HG03066 (cell line): ENCODE measurements around the gene ANKRD44.
"Not testable (repeated sequence)": the region's sequence is repeated elsewhere in the genome, so short reads cannot be mapped to it uniquely, and the experiment has no call there.

ENCODE experiments used
- ATAC-seq: cut with Tn5 transposase; IDR thresholded peaks from one replicate; pipeline ENCODE4 v1.9.1; 2021; ENCODE audit warnings: low read depth; ENCODE audit not compliant: unreplicated experiment

Gene ANKRD44

DNA sequence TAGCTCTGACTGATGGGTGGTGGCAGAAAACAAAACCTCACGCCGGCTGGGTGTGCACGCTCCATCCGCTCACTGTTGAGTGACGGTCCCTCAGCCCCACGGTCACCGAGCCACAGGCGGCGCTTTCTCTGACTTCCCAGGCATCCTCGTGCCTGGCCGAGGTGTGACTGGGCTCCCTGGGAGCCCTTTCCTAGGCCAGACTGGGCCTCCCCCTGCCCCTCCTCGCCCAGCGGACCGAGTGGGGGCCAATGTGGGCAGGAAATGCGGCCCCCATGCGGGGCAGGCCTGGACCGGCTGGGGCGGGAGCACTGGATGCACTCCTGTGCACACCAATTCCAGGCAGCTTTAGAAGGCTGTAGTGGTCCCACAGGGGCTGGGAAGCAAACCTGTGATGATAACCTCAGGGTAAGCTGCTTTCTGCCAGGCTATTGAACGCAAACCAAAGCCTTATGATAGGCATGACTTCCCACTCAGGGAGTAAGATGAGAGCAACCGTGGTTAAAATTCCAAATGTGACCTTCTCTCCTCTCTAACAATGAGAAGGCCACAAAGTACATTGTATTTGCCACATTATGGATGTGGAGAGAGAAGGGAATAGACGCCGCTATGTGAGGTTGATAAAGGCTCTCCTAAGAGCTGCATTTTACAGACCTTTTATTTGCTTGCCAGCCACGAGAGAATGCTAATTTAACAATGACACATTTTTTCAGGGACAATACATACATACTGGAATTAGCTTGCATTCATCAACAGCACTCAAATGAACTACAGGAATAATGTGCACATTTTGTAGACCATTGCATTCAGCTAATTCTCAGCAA, 300.2 kb downstream of the ANKRD44 start:
- no peak for ATAC-seq

DNA sequence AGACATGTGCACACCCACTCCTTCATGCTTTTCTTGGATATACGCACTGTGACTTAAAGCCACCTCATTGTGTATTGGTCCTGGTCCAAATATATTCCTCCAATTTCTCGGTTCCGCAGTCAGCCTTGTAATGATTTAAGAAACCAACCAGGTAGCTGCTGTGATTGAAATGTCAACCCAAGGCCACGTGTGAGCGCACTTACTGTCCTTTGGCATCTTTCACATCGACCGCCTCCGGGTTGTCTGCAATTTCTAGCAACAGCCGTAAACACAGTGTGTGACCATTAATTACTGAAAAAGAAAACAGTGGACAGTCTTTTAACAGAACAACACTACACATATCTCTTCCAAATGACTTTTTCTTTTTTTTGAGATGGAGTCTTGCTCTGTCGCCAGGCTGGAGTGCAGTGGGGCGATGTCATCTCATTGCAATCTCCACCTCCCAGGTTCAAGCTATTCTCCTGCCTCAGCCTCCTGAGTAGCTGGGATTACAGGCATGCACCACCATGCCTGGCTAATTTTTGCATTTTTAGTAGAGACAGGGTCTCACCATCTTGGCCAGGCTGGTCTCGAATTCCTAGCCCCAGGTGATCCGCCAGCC, 301.7 kb downstream of the ANKRD44 start:
- ATAC-seq = not testable (repeated sequence)

DNA sequence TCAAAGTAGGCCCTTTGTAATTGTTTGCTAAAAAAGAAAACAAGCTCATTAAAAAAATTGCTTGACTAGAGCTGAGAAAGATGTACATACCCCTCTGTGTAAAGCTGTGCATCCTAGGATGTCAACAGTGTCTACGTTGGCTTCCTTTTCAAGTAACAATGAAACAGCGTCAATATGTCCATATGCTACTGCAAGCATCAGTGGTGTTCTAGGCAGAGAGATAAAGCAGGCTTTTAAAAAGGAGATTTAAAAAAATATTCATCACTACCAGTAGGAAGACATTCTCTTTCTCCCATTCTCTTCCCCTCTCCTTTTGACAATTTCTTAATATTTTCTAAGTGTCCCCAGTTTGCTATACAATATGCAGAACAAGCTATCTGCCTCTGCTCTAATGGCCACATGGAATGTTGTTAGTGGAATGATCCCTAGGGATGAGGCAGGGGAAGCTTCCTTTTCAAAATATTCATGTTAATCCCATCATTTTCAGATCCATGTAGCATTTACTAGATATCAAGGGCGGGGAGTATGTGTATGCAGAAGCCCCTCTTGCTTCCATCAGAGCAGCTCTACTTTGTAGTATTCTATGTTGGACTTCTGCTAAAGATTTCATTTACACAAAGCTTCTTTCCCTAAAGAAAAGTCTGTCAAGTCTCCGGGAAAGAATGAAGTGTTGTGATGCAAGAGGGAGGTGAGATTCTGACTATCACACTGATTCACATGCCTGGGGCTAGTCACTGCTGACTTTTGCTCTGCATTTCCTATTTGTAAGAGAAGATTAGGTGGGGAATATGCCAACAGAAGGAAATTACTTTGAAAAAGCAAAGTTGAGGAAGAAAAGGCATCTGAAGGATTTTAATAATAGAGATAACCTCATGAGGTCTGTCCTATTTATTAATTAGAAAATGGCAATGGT, 302.6 kb downstream of the ANKRD44 start:
- no peak for ATAC-seq

DNA sequence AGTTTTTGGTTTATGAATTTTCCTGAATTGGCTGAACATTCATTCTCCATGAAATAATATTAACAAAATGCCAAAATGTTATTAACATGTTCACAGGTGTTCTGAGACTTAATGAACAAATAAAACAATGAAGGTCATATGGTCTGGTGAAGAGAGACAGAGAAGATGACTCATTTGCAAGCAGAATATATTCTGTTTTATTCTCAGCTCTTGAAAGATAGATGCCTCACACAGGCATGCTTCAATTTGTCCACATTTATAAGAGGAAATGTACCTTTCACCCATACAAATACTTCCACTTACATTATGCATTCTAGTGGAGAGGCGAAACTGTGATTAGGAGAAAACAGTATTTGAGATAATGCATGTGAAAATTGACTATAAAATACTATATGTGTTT, 308.7 kb downstream of the ANKRD44 start:
- ATAC-seq = no peak

DNA sequence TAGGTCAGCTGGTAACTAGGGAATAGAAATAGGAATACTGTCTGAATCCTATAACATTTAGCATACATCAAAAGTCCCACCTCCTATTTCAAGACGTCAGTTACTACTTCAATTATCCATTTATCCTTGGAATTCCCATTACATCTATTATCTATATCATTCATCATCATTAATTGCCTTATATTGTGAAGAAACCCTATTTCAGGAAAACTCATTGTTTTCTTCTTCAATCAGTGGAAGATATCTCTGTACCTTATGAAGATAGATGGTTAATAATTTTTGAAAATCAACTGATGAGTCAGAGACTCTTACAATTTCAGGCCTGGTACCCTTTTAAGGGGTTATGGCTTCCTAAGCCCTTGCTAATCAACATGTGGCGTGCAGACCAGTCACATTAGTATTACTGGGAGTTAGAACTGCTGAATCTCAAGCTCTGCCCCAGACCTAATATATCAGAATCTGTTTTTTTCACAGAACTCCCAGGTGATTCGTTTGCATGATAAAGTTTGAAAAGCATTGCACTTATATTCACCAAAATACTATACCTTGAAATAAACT, 314.7 kb downstream of the ANKRD44 start:
- ATAC-seq = no peak

DNA sequence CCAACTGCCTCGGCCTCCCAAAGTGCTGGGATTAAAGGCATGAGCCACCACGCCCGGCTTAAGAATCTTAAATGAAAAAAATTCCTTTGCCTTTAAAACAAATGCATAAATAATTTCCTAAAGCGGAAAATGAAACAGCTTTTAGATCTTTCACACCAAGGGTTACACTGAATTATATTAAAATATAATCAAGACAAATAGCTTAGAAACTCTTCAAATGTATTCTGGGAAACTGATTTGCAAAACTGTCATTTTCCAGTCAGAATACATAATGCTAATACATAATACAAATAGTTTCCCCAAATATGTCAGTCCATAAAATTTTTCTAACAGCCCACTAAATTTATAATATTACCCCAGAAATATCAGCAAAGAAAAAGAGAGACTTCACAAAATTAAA, 315.8 kb downstream of the ANKRD44 start:
- no peak for ATAC-seq

DNA sequence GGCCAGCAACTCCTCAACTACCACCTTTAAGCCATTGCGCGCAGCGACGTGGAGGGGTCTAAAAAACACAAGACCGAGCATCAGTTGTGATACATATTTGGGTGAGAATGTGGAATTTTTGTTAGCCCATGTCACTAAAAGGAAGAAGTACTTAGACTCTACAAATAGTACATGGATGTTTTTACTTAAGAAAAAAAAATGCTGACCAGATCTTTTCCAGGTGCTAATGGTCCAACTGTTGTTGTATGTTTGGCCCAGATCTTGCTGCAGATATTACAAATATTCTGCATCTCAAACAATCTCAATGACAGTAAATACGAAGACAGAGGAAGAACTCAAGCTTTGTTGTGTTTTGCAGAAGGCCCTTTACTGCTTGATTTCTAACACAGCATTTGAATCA, 317.0 kb downstream of the ANKRD44 start:
- ATAC-seq = no peak

DNA sequence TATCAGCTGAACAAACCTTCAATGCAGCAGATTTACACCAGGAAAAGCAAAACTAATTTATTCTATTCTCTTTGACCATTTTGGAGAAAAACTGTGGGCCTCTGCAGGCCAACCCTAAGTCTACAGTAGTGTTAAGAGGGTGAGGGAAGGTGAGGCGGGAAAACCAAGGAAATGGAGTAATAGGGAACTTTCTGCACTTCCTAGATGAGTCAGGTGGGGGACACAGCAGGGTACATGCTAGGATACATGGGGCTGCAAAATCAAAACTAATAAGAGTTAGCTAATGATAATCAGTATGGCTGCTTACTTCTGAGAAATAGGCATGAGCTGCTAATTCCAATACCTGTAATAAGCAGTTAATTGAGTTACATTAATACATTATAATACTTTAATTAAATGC, 318.1 kb downstream of the ANKRD44 start:
- ATAC-seq = no peak

DNA sequence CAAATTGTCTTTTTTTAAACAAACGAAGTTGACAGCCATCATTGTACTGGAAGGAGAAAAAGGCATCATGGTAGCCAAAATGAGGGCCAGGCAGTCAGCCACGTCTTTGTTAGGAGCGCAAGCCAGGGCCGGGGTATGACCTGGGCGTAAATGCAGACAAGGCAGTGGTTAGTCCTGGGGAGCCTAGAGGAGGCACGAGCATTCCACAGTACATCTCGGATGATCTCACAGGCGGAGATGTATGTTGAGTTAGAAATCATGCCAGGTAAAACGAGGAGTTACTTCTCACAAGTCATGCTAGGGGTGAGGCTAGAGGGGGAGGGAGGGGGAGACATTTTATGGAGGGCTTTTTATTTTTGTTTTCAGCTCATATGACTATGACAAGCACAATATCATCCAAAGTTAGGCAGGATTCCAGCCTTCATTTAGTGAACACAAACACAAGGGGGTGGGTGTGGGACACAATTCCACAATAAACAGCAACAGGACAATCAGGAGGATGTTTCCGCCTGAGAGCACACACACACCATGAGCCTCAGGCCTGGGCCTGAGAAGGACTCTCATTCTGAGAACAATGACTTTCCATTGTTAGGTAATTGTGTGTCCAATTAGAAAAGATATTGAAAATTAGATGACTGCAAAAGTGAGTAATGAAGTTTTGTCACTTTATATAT, 319.7 kb downstream of the ANKRD44 start:
- no peak for ATAC-seq

DNA sequence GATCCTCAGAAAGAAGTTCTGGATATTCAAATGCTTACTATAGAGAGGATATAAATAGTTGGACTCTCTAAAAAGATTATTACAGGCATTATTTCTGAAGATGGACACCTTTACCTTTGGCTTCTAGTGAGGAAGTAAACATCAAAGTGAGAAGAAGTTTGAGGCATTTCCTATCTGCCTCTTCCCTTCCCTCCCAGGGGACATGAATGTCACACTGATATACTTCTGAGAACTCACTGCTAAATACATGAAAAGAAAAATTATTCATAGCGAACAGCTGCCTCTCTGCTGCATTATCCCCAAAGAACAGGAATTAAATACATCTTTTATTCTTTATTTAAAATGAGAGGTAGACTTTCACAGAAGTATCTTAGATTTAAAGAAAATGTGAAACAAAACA, 320.5 kb downstream of the ANKRD44 start:
- ATAC-seq = no peak

DNA sequence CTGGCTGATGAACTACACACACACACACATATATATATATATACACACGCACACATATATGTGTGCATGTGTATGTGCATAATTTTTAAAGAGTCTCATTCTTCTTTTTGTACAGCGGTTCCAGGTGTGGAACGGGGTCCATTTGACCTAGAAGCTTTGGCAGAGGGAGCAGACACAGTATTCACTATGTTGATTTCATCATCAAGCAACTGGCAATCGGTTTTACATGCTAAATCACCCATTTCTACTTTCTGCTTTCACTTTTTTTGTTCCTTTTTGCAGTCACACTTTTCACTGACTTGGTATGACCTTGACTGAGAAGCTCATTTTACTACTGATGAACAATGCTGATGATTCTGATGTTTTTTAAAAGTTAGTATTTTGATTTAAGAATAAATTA, 321.1 kb downstream of the ANKRD44 start:
- no peak for ATAC-seq

DNA sequence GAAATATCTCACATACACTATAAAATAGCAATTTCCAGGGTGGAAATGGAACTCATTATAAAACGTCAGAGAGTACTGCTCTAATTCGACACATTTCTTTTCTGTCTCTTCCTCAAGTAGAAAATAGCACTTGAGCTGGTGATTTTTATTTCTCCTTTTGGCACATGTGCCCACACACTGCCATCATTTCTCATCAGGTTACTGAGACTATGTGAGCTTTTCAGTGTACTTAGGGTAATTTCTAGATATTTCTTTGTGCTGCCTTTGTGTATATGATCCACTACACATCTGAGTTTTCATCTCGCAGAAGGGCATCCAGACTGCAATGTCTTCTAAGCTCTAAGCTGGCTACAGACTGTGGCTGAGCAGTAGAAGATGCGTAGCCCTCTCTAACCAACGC, 321.9 kb downstream of the ANKRD44 start:
- no peak for ATAC-seq

DNA sequence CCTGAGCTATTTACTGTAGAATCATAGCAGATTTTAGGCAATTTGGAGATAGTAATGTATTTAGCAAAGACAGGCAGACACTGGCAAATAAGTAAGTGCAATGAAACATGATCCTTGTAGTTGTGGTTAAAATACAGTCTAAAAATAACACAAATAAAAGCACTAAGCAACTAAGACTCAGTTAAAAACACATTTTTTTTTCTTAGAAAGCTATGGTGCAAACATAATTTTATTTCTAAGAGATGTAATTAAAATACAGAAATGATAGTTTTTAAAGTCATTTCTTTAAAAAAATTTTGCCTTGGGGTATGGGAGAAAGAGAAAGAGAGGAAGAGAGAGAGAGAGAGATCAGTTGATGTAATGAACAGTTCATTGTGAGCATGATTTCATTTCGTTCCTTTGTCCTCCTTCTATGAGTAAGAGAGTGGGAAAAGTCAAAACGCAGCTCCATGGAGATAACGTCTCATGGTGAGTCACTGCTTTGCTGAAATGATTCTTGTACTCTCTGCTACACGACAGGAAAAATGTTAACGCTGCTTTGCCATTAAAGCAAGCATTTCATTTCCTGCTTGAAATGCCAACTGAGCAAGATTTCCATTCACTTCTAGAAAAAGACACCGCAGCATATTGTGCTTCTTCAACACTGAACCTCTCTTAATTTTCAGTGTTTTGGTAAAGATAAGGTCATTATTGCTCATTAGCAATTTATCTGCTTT, 322.8 kb downstream of the ANKRD44 start:
- no peak for ATAC-seq

DNA sequence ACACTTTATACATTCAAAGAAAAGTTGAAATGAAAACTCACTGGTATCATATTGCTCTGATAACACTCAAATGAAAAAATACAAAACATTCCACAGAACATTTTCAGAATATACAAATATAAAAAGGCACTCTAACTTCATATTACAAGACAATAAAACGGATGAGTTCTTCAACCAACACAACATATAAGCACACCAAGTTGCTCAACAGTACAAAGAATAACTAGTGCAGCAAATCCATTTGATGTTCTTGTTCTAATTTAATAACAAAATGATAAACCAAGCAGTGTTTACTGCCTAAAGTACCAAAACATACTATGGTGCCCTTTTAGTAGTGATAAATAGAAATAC, 323.3 kb downstream of the ANKRD44 start:
- ATAC-seq = no peak

DNA sequence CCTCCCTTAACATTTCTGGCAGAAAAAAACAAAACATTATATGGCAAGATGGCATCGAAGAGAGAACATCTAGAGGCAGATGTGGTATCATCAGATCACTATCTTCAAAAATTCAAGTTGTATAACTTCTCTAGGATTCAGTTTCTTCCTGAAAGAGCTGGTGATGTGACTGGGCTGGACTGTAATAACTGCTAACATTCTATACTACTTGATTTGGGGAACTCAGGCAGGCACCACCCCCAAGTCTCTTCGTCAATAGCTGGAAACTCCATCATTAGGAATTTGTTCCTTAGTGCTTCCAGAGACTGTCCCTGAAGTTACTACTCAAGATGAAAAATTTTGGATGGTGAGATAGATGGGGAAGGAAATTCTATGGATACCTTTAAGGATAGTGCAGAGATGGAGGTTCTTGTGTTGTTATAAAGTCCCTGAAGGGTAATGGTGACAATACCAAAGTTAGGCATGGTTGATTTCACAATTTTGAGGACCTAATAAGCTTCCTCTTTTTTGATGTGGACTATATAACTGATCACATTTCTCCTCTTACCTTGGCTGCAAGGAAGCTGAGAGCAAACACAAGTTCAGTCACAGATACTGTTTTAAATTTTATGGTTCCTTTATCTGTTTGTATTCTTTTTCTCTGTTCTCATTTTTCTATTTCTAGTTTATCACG, 324.9 kb downstream of the ANKRD44 start:
- ATAC-seq = no peak

DNA sequence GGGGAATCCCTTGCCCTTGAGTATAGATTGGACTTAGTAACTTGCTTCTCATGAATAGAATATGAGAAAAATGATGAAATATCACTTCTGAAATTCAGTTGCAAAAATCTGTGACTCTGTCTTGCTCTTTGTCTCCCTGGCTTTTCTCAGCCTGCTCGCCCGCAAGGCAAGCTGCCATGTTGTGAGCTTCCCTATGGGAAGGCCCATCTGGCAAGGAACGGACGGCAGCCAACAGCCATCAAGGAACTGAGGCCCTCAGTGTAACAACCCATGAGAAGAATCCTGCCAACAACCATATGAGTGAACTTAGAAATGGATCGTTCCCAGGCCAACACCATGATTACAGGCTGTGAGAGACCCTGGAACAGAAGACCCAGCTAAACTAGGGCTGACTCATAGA, 325.7 kb downstream of the ANKRD44 start:
- no peak for ATAC-seq

DNA sequence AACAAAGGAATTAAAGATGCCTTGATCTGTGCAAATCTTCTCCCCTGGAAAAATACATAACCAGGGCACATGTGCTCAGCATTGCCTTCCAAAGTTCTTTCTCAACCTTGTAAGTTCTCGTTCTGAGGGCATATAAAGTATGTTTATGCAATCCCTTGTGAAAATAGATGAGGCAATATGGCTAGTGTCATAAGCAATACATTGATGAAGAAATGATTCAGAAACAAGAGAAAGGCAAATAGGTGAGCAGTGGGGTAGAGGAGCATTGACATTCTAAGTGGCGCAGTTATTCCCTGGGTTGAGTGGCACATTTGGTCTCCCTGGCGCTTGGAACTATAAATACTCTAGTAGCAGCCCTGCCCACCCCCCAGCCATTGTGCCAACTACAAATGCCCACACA, 326.6 kb downstream of the ANKRD44 start:
- ATAC-seq = no peak

DNA sequence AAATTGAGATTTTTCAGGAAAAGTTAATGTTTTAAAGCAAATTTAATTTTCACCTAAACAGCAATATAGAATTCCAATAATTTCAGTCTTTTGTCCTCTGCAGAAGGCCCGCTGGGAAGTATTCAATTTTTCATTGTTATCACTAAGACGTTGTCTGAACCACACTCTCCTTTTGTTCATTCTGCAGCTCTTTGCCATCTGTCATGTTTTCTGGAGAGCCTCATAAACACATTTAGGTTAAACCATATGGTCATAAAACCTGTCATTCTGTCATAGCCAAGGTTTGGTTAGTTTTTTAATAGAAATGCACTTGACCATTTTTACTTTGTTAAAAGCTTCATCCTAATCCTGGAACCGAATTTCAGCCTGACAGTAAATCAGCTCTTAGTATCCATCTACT, 330.1 kb downstream of the ANKRD44 start:
- no peak for ATAC-seq

DNA sequence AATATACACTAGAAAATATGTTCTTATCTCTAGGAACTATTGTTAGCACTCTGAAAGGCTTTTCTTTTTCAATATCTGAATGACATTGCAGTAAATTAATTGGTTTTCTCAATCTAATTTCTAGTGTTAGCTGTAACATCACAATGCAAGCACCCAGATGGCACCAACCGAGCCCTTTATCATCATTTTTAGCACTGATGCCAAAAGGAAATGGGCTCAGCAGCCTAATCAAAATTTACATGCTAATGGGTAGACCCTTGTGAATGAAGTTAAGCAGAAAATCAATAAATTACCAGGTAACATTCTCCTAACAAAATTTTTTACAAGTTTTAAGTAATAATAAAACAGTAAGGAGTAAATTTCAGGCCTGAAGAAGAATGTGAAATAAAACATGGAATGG, 330.6 kb downstream of the ANKRD44 start:
- no peak for ATAC-seq
